OCI-LY3 (cell line): ENCODE data around the gene CYTH1.

Source experiments
- H2AFZ ChIP-seq: fragments of 200-600, 300-600 bp; shearing (Covaris generic); 2 replicates; pipeline ENCODE4 v1.6.0; 2014; ENCODE audit warnings: antibody characterized with exemption, low read depth, low read length
- H3K27ac ChIP-seq: fragments of 200-600, 300-600 bp; sonication (generic); 2 replicates; pipeline ENCODE4 v1.5.1; 2014; ENCODE audit warnings: mild to moderate bottlenecking, low read length, moderate library complexity, mixed read lengths
- H3K27me3 ChIP-seq: fragments of 200-600, 300-600 bp; sonication (generic); 2 replicates; pipeline ENCODE4 v1.6.1; 2014; ENCODE audit warnings: low read depth, low read length, mixed read lengths
- H3K36me3 ChIP-seq: fragments of 200-600, 300-600 bp; sonication (generic); replicated peaks from 2 replicates; pipeline ENCODE3; 2014; ENCODE audit warnings: low read depth, low read length, mixed read lengths
- H3K4me1 ChIP-seq: fragments of 300-600, 200-600 bp; sonication (generic); 2 replicates; pipeline ENCODE4 v1.6.1; 2014; ENCODE audit warnings: low read length, mixed read lengths
- H3K4me2 ChIP-seq: fragments of 200-600, 300-600 bp; sonication (generic); 2 replicates; pipeline ENCODE4 v1.6.1; 2014; ENCODE audit warnings: low read length, mixed read lengths
- H3K4me3 ChIP-seq: fragments of 300-600, 200-600 bp; sonication (generic); 2 replicates; pipeline ENCODE4 v1.5.1; 2014; ENCODE audit warnings: antibody characterized with exemption, mild to moderate bottlenecking, low read length, moderate library complexity
- H3K79me2 ChIP-seq: fragments of 300-600, 200-600 bp; shearing (Covaris generic); 2 replicates; pipeline ENCODE4 v1.6.1; 2014; ENCODE audit warnings: mild to moderate bottlenecking, low read length, mixed read lengths
- H3K9ac ChIP-seq: fragments of 300-600, 200-600 bp; shearing (Covaris generic); 2 replicates; pipeline ENCODE4 v1.6.0; 2014; ENCODE audit warnings: mild to moderate bottlenecking, low read length, moderate library complexity
- H3K9me3 ChIP-seq: fragments of 200-600, 300-600 bp; shearing (Covaris generic); 2 replicates; pipeline ENCODE4 v1.6.1; 2014; ENCODE audit warnings: low read length, mixed read lengths; ENCODE audit not compliant: insufficient read depth
- H4K20me1 ChIP-seq: fragments of 200-600, 300-600 bp; sonication (generic); 2 replicates; pipeline ENCODE4 v1.6.1; 2016; ENCODE audit warnings: low read length, mixed read lengths; ENCODE audit not compliant: insufficient read depth
- EZH2phosphoT487 ChIP-seq: fragments of 200-600 bp; shearing (Covaris generic); IDR thresholded peaks from 2 replicates; pipeline ENCODE4 v1.6.1; 2018; ENCODE audit warnings: antibody characterized with exemption, mixed run types, low read depth
- TF ChIP-seq, protein P1 (sequence below): fragments of 200-600, 300-600 bp; sonication (generic); IDR thresholded peaks from 2 replicates; pipeline ENCODE4 v1.5.1; 2014; ENCODE audit warnings: antibody characterized with exemption, low read length, low read depth

The CYTH1 gene

DNA sequence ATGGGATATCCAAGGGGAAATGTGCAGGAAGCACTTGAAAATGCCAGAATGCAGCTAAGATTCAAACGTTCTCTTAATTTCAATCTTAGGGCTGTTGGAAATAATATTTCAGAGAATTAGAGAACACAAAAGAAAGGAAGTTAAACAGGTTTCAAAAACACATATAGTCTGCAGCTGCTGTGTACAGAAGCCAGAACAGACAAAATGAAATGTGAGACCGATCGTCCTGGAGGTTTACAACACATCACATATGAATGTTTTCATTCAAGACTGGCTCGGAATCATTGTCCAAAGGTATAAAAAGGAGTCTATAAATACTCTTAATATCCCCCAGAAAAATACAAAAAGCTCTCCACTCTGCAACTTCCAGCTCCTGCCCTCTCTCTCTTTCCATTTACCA, 14.3 kb downstream of the CYTH1 start:
- H3K27me3 ChIP-seq = no peaks in the 10 kb centered on the region
- no peak overlapping the region for H3K4me3 ChIP-seq
- TF ChIP-seq, protein P1, sequence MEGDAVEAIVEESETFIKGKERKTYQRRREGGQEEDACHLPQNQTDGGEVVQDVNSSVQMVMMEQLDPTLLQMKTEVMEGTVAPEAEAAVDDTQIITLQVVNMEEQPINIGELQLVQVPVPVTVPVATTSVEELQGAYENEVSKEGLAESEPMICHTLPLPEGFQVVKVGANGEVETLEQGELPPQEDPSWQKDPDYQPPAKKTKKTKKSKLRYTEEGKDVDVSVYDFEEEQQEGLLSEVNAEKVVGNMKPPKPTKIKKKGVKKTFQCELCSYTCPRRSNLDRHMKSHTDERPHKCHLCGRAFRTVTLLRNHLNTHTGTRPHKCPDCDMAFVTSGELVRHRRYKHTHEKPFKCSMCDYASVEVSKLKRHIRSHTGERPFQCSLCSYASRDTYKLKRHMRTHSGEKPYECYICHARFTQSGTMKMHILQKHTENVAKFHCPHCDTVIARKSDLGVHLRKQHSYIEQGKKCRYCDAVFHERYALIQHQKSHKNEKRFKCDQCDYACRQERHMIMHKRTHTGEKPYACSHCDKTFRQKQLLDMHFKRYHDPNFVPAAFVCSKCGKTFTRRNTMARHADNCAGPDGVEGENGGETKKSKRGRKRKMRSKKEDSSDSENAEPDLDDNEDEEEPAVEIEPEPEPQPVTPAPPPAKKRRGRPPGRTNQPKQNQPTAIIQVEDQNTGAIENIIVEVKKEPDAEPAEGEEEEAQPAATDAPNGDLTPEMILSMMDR = no peak
- TF ChIP-seq EZH2phosphoT487 = no peak
- peaks cover 3% of the 10 kb centered on the region for H3K36me3 ChIP-seq
- no peak overlapping the region for H3K9ac ChIP-seq
- peaks cover 100% of the 10 kb centered on the region for H3K79me2 ChIP-seq
- H4K20me1 ChIP-seq = peaks cover 70% of the 10 kb centered on the region
- peak overlapping the region; percentile 50 for H3K4me2 ChIP-seq
- H3K27ac ChIP-seq = no peak overlapping the region
- H2AFZ ChIP-seq = no peak overlapping the region
- H3K9me3 ChIP-seq = no peaks in the 10 kb centered on the region
- peaks cover 47% of the 10 kb centered on the region for H3K4me1 ChIP-seq

DNA sequence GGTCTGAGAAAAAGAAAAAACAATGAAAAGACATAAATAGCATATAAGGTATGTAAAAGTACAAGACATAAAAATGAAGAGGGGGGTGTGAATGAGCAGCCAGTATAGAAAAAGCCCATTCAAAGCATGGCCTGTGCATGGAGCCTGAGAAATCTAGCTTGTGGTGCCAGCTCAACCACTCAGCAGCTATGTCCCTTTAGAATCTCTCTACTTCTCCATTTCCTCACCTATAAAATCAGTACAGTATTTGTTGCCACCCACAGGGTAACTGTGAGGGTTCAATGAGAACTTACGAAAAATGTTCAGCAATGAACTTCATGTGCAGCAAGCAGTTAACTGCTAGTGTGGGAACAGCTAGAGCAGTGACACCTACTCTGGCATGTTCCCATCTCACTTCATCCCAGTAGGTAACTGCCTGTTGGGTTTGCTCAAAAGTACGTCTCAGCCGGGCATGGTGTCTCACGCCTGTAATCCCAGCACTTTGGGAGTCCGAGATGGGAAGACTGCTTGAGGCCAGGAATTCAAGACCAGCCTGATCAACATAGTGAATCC, 15.3 kb downstream of the CYTH1 start:
- Histone ChIP-seq H3K79me2 (peaks cover 100% of the 10 kb centered on the region), H3K27me3 (no peaks in the 10 kb centered on the region), H3K4me3 (no peak overlapping the region), H2AFZ (no peak overlapping the region), H3K27ac (no peak overlapping the region), H3K4me1 (peaks cover 45% of the 10 kb centered on the region), H3K36me3 (peaks cover 1% of the 10 kb centered on the region), H3K9ac (no peak overlapping the region), H3K4me2 (no peak overlapping the region), H4K20me1 (peaks cover 76% of the 10 kb centered on the region), H3K9me3 (no peaks in the 10 kb centered on the region)
- TF ChIP-seq EZH2phosphoT487 = no peak
- TF ChIP-seq, protein P1 = no peak

DNA sequence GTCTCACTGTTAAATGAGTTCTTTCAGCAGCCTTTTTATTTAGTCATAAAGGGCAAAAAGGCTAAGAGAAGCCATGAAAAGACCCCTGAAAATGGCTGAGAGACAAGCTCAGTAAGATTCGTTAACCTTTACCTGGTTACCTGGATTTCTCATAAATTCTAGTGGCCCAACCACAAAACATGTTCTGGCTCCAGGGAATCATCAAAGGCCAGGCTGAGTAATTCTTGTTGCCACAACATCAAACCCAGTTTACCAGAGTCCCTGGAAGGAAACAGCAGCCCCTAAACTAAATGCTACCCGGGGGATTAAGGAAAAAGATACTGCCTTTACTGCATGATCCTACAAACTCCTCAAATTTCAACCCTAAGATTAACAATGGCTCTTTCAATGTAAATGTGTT, 15.8 kb downstream of the CYTH1 start:
- Histone ChIP-seq H3K36me3 (peaks cover 3% of the 10 kb centered on the region), H3K79me2 (peaks cover 100% of the 10 kb centered on the region), H3K9ac (no peak overlapping the region), H3K27ac (no peak overlapping the region), H3K4me1 (peaks cover 41% of the 10 kb centered on the region), H3K27me3 (no peaks in the 10 kb centered on the region), H4K20me1 (peaks cover 80% of the 10 kb centered on the region), H3K4me2 (no peak overlapping the region), H3K9me3 (no peaks in the 10 kb centered on the region), H2AFZ (no peak overlapping the region), H3K4me3 (no peak overlapping the region)
- TF ChIP-seq, protein P1 = no peak
- TF ChIP-seq EZH2phosphoT487 = no peak

DNA sequence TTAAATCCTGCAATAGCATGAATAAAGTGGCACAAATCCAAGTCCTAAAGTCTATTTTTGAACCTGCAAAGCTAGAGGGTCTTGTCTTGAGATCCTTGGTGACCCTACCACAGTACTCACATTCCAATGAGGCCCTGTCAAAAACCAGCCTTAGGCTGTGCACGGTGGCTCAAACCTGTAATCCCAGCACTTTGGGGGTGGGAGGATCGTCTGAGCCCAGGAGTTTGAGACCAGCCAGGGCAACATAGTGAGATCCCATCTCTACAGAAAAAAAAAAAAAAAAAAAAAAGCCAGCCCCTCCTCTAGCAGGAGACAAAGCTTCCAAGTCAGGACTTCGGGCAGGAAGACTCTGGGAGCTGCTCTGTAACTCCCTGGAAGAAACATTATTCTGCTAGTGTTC, 16.3 kb downstream of the CYTH1 start:
- Histone ChIP-seq H3K9ac (no peak overlapping the region), H3K4me2 (no peak overlapping the region), H3K27me3 (no peaks in the 10 kb centered on the region), H2AFZ (no peak overlapping the region), H3K4me3 (no peak overlapping the region), H3K27ac (no peak overlapping the region), H3K9me3 (no peaks in the 10 kb centered on the region), H4K20me1 (peaks cover 84% of the 10 kb centered on the region), H3K36me3 (peaks cover 3% of the 10 kb centered on the region), H3K4me1 (peaks cover 37% of the 10 kb centered on the region), H3K79me2 (peaks cover 100% of the 10 kb centered on the region)
- TF ChIP-seq, protein P1 = no peak
- TF ChIP-seq EZH2phosphoT487 = no peak
